NCI-H146 (cell line): Measurements from ENCODE around the gene ZNF579.
A peak's percentile ranks its signal among the peaks of the same experiment; 100 is the strongest.

Source experiments
- DNase-seq: peaks from one replicate; lab custom pipeline; 2025; lab: John Stamatoyannopoulos, UW

ZNF579 gene

GRCh38 chr19:55567708-55568328, 12.8 kb downstream of the ZNF579 start:
- no peak for DNase-seq

GRCh38 chr19:55566823-55567222, 13.8 kb downstream of the ZNF579 start:
- no peak for DNase-seq

- DNase-seq, result no peak
Measured at GRCh38 chr19:55563261-55563690, 17.4 kb downstream of the ZNF579 start.

- DNase-seq, result peak; percentile 75
Measured at GRCh38 chr19:55559684-55560083, 21.0 kb downstream of the ZNF579 start.

- DNase-seq, result peak; percentile 89
Measured at GRCh38 chr19:55554741-55555152, 25.9 kb downstream of the ZNF579 start.

GRCh38 chr19:55554302-55554701, 26.3 kb downstream of the ZNF579 start:
- no peak for DNase-seq

- no peak for DNase-seq
Measured at GRCh38 chr19:55553217-55554182, 27.1 kb downstream of the ZNF579 start.

GRCh38 chr19:55552620-55553019, 28.0 kb downstream of the ZNF579 start:
- DNase-seq, result no peak

- DNase-seq, result no peak
Measured at GRCh38 chr19:55552206-55552605, 28.4 kb downstream of the ZNF579 start.

GRCh38 chr19:55550321-55550650, 30.4 kb downstream of the ZNF579 start:
- DNase-seq, result no peak

GRCh38 chr19:55549500-55550320, 30.9 kb downstream of the ZNF579 start:
- peak; percentile 86 for DNase-seq

- DNase-seq, result no peak
Measured at GRCh38 chr19:55546822-55547614, 33.6 kb downstream of the ZNF579 start.

GRCh38 chr19:55546011-55546410, 34.6 kb downstream of the ZNF579 start:
- DNase-seq, result no peak

- no peak for DNase-seq
Measured at GRCh38 chr19:55545443-55545842, 35.2 kb downstream of the ZNF579 start, which contains the start of gene SBK3. Gene SBK3, minus strand, starts transcription at chr19:55545543. Its CDS starts 0 bp downstream, at chr19:55545543.

GRCh38 chr19:55544776-55545439, 35.7 kb downstream of the ZNF579 start:
- DNase-seq, result no peak

- no peak for DNase-seq
Measured at GRCh38 chr19:55544014-55544413, 36.6 kb downstream of the ZNF579 start.

GRCh38 chr19:55543567-55543966, 37.1 kb downstream of the ZNF579 start:
- DNase-seq, result no peak

- DNase-seq, result no peak
Measured at GRCh38 chr19:55542292-55542855, 38.3 kb downstream of the ZNF579 start.

GRCh38 chr19:55541091-55541490, 39.6 kb downstream of the ZNF579 start:
- DNase-seq, result no peak

GRCh38 chr19:55540619-55541018, 40.0 kb downstream of the ZNF579 start:
- peak; percentile 61 for DNase-seq
